ENCODE data around the gene SYNC.

- TF ChIP-seq, protein P1, sequence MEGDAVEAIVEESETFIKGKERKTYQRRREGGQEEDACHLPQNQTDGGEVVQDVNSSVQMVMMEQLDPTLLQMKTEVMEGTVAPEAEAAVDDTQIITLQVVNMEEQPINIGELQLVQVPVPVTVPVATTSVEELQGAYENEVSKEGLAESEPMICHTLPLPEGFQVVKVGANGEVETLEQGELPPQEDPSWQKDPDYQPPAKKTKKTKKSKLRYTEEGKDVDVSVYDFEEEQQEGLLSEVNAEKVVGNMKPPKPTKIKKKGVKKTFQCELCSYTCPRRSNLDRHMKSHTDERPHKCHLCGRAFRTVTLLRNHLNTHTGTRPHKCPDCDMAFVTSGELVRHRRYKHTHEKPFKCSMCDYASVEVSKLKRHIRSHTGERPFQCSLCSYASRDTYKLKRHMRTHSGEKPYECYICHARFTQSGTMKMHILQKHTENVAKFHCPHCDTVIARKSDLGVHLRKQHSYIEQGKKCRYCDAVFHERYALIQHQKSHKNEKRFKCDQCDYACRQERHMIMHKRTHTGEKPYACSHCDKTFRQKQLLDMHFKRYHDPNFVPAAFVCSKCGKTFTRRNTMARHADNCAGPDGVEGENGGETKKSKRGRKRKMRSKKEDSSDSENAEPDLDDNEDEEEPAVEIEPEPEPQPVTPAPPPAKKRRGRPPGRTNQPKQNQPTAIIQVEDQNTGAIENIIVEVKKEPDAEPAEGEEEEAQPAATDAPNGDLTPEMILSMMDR (conservative IDR thresholded peaks at IDR 0.05 in 1 of 2, IDR thresholded peaks at IDR 0.05 in 1 of 2; ENCODE audit: extremely low read depth in 1 of 2, insufficient read depth in 1 of 2, low read depth in 1 of 2, low read length in 2 of 2): no peak
- no peak for TF ChIP-seq EZH2 (IDR thresholded peaks at IDR 0.05; ENCODE audit: borderline replicate concordance, low read length)
Observed at GRCh38 chr1:32742199-32742947, 39.8 kb upstream of the SYNC start.
